G401.6 (cell line): ENCODE measurements around the gene PRKAR1B.

Experiments used
- FAIRE-seq: peaks from 2 replicates; lab custom pipeline; 2012; peaks lifted over from hg19 to GRCh38; lab: Jason Lieb, UNC

PRKAR1B gene

GRCh38 chr7:506391-506831 lies 220.7 kb downstream of the PRKAR1B start:
- no peak for FAIRE-seq

GRCh38 chr7:505171-505570 lies 221.9 kb downstream of the PRKAR1B start:
- FAIRE-seq = no peak

- no peak for FAIRE-seq
These were observed 222.6 kb downstream of the PRKAR1B start for GRCh38 chr7:504221-505111.

- FAIRE-seq = no peak
These were observed 223.4 kb downstream of the PRKAR1B start for GRCh38 chr7:503575-504111.

- no peak for FAIRE-seq
These were observed 224.8 kb downstream of the PRKAR1B start for GRCh38 chr7:502296-502695.

GRCh38 chr7:501526-501925 lies 225.6 kb downstream of the PRKAR1B start:
- no peak for FAIRE-seq

- no peak for FAIRE-seq
These were observed 226.3 kb downstream of the PRKAR1B start for GRCh38 chr7:500521-501420.

GRCh38 chr7:499853-500485 lies 227.1 kb downstream of the PRKAR1B start:
- no peak for FAIRE-seq
